CD4-positive, alpha-beta T cell treated with Interleukin-12 subunit alpha and Interleukin-12 subunit beta, for 1 hour (primary cell): ENCODE data around the gene FNDC5.
"Not testable (repeated sequence)": the region's sequence is repeated elsewhere in the genome, so short reads cannot be mapped to it uniquely, and the experiment has no call there.

Experiments
- DNase-seq: peaks from one replicate; pipeline ENCODE4 v3.0.0-alpha.2; 2020

Gene FNDC5

DNA sequence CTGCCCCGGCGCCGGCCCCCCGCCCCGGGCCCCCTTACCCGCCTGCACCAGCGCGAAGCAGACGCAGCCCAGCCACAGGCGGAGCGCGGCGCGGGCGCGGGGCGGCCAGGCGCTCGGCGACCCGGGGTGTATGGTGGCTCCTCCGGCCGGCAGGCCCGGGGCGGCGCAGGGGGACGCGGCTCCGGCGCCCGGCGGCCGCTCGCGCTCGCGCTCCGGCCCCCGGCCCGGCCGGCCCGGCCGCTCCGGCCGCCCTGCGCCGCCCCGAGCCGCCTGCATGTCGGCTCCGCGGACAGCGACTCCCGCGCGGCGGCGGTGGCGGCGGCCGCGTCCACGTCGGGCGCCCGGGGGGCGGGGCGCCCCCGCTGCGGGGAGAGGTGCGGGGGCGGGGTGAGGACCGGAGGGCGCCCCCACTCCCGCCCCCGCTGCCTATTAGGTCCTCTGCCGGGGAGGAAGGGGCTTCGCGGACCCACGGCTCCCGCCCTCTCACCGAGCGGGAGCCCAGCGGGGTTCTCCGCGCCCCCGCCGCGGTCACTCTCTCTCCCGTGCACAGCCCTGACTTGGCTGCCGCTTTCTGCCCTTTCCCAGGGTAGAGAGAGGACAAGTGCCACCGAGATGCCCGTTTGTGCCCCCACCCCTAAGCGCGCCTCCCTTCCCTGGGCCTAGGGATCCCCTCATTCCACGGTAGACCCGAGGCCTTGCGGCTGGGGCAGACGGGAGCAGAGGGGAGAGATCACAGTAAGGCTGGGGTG lies at the start of gene FNDC5:
Gene FNDC5 (minus strand): TSS at position 298 of the 749 bp plus-strand sequence.
- no peak for DNase-seq

- DNase-seq: no peak
These were observed 49.4 kb upstream of the FNDC5 start for GRCh38 chr1:32919811-32920733.

DNA sequence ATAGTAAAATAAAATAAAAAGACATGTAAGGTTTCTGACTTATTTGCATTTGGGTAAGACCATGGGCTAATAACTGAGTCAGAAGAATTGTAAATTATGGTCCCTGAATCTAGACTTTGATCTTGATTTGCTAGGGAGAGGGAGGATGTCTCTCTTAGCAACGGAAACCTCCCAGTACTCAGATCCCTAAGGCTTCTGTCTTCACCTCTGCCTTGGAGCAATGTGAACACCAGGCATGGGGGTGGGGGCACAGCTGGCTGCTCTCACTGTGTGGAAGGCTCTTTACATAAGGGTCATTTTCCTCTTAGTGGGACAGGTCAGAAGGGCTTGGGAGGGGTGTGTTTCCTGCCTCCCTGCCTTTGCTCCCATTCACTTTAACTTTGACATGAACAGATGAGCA lies 47.5 kb upstream of the FNDC5 start:
- no peak for DNase-seq

DNA sequence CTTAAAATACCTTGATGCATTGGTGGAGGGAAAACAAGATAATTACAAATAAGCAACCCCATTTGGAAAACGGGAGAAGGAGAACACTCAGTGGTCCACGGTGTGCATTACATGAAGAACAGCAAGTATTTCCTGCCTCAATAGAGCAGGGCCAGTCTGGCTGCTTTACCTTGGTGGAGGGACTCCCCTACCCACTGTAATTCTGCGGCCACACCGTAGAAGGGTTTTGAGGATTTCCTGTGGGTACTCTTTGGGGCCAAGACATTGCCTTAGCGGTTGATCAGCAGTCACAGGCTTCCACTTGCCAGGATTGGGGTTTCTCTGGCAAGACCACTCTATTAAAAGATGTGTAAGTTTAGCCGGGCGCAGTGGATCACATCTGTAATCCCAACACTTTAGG lies 46.8 kb upstream of the FNDC5 start:
- no peak for DNase-seq

- DNase-seq: no peak
These were observed 45.3 kb upstream of the FNDC5 start for GRCh38 chr1:32915766-32916706.

- no peak for DNase-seq
These were observed 39.6 kb upstream of the FNDC5 start for GRCh38 chr1:32910319-32910718.

GRCh38 chr1:32907435-32907834 lies 36.7 kb upstream of the FNDC5 start:
- no peak for DNase-seq

GRCh38 chr1:32906654-32907053 lies 35.9 kb upstream of the FNDC5 start:
- no peak for DNase-seq

- DNase-seq: not testable (repeated sequence)
These were observed 34.9 kb upstream of the FNDC5 start for GRCh38 chr1:32905588-32905987.

DNA sequence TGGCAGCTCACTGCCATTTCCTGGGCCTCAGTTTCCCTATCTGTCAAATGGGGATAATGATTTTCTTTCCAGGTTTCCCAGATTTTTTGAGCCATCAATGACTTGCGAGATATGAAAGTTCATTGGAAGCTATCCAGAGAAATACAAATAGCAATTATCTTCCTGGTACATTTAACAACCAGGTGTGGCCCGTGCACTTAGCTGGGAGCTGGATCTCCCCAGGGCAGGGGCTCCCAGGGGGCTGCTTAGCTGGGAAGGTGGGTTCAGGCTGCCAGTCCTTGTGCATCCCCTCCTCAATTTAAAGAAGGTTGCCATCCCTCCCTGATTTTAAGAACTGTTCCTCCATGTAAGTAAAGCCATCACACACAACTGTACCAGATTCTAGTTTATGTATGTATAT lies 34.1 kb upstream of the FNDC5 start:
- no peak for DNase-seq

DNA sequence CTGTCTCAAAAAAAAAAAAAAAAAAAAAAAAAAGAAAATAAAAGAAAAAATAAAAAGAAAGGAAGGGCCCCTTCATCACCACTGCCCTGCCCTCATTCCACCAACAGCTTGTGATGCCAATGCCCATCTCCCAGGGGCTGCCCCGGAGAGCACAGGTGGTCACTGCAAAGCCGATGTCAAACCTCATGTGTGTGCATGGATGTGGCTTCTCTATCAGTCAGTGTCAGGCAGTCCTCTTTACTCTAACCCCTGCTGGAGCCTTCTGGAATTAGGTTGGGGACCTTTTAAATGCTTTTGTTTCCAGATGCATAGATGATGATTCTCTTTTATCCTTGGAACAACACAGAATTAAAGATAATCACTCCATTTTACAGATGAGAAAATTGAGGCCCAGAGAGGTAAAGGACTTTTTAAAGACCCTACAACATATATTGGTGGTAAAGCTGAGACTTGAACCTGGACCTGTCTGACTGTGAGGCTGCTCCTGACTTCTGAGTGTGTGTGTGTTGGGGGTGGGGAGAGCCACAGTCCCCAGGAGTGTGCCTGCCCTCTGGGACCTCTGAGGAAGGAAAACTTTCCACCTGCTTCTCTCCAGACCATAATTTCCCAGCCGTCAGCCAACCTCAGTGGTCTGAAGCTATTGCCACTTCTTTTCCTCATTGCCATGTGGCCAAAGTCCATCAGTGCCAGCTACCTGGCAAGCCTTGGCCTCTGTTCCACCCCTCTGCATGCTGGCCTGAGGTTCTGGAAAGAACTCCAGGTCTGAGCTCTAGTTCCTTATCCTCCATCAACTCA lies 33.5 kb upstream of the FNDC5 start:
- DNase-seq: no peak

- no peak for DNase-seq
These were observed 31.8 kb upstream of the FNDC5 start for GRCh38 chr1:32902535-32902920.

DNA sequence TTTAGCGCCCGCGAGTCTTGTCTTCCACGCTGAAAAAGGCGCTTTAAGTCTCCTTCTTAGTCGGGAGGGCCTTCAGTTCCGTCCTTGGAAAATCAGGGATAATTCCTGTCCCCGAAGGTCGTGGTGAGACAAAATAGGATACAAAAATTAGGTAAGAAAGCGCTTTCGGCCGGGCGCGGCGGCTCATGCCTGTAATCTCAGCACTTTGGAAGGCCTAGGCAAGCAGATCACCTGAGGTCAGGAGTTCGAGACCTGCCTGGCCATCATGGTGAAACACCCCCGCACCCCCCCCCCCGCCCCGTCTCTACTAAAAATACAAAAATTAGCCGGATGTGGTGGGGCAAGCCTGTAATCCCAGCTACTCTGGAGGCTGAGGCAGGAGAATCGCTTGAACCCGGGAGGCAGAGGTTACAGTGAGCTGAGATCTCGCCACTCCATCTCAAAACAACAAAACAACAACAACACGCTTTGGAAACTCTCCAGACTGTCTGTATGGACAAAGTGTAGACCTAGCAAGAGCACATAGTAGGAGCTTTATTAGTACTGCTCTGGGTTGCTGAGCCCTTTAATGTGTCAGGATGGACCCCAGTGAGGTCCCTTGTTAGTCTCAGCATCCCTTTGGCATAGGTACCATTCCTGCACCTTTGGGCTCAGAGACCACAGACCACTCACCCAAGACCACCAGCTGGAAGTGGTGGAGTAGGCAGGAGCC lies 31.3 kb upstream of the FNDC5 start:
- DNase-seq: no peak

- no peak for DNase-seq
These were observed 30.5 kb upstream of the FNDC5 start, which contains the start of gene TMEM54 for GRCh38 chr1:32900956-32901822. TMEM54 (minus strand) TSS chr1:32901389; CDS start chr1:32901238, 151 bp downstream.

- DNase-seq: no peak
These were observed 29.8 kb upstream of the FNDC5 start for GRCh38 chr1:32900371-32900955.

DNA sequence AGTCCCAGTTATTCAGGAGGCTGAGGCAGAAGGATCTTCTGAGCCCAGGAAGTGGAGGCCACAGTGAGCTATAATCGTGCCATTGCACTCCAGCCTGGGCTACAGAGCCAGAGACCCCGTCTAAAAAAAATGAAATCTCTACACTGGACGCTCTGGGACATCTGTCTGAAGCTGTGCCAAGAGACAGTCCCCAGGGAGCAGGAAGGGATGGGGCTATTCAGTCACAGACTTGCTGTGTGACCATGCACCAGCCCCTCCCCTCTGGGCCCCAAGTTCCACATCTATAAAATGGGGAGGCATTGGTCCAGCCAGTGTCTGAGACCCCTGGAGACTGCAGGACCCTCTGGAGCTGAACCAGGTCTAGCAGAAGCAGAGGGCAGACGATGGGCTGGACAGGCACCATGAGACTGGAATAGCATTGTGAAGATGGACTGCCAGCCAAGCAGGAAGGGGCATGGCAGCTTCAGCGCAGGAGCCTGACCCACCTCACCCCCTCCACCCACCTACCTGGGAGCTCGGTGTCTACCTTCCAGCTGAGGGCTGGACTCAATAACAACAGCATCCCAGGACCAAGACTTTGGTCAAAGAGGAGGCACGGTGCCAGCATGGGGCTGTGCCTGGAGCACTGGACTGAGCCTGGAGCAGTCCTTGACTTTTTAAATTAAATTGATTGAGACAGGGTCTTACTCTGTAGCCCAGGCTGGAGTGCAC lies 29.0 kb upstream of the FNDC5 start:
- DNase-seq: no peak

DNA sequence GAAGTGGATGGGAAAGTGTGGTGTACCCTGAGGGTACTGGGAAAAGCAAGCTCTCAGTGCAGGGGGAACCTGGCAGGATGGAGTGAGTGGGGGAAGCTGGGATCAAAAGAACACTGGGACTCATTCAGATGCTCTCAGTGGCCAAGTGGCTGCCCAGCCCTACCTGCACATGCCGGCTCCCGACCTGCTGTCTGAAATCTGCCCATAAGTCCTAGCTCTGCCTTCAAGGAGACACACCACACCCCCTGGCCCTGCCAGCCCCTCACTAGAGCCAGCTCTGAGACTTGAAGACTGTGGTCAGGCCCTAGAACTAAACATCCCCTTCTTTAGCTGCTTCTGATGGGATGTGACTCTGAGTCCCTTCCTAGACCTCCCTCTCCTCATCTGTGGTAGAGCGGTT lies 28.2 kb upstream of the FNDC5 start:
- no peak for DNase-seq

- DNase-seq: no peak
These were observed 27.3 kb upstream of the FNDC5 start for GRCh38 chr1:32898056-32898455.
